Measurements from ENCODE around the gene IST1. TPM values are rescaled to one million over a fixed set of nuclear protein-coding genes. Genes with fewer than 3 reads are reported as not detected.

IST1 gene
- total and polyA plus RNA-seq, 2 donors (not counting 1 experiment from before 2014, with no cell fraction given): 139 to 221 TPM

GRCh38 chr16:71885261-71885650, 10.1 kb upstream of the IST1 start:
- H3K36me3 ChIP-seq (ENCODE audit: control insufficient read depth, insufficient read depth, low read length): no peaks in the 10 kb centered on the region
- H2AFZ ChIP-seq (ENCODE audit: low read length): no peak overlapping the region
- peaks cover 2% of the 10 kb centered on the region for H3K4me1 ChIP-seq (ENCODE audit: control insufficient read depth, extremely low read depth, insufficient read depth, low read length)
- H4K20me1 ChIP-seq (ENCODE audit: control insufficient read depth, extremely low read depth, insufficient read depth, low read length): no peaks in the 10 kb centered on the region
- H3K27ac ChIP-seq (ENCODE audit: insufficient read depth, low read length): no peak overlapping the region
- DNase-seq (ENCODE audit: low read depth in 2 of 2): no peak
- H3K9ac ChIP-seq (ENCODE audit: insufficient read depth, low read length): no peak overlapping the region
- no peaks in the 10 kb centered on the region for H3K9me3 ChIP-seq (ENCODE audit: control insufficient read depth, insufficient read depth, low read depth, low read length)
- H3K4me3 ChIP-seq (replicated peaks in 1 of 4; ENCODE audit: control extremely low read depth in 1 of 4, insufficient read depth in 1 of 4, low read depth in 3 of 4, low read length in 4 of 4): no peak overlapping the region
- no peak overlapping the region for H3K4me2 ChIP-seq (ENCODE audit: extremely low read depth, insufficient read depth, low read length)
- H3K79me2 ChIP-seq (ENCODE audit: control insufficient read depth, insufficient read depth, low read length): no peaks in the 10 kb centered on the region
- H3K27me3 ChIP-seq (ENCODE audit: control insufficient read depth, insufficient read depth, low read length): no peaks in the 10 kb centered on the region
- TF ChIP-seq EZH2 (IDR thresholded peaks at IDR 0.05; ENCODE audit: low read length, missing control alignments) (no peak), CTCF (conservative IDR thresholded peaks at IDR 0.05 in 1 of 2, IDR thresholded peaks at IDR 0.05 in 1 of 2; ENCODE audit: low read depth in 1 of 2, low read length in 2 of 2) (no peak)

GRCh38 chr16:71889147-71889546, 6.2 kb upstream of the IST1 start:
- no peak overlapping the region for H3K27ac ChIP-seq (ENCODE audit: insufficient read depth, low read length)
- H3K4me1 ChIP-seq (ENCODE audit: control insufficient read depth, extremely low read depth, insufficient read depth, low read length): no peaks in the 10 kb centered on the region
- no peak overlapping the region for H3K4me2 ChIP-seq (ENCODE audit: extremely low read depth, insufficient read depth, low read length)
- H4K20me1 ChIP-seq (ENCODE audit: control insufficient read depth, extremely low read depth, insufficient read depth, low read length): no peaks in the 10 kb centered on the region
- H3K36me3 ChIP-seq (ENCODE audit: control insufficient read depth, insufficient read depth, low read length): no peaks in the 10 kb centered on the region
- no peaks in the 10 kb centered on the region for H3K79me2 ChIP-seq (ENCODE audit: control insufficient read depth, insufficient read depth, low read length)
- no peak overlapping the region for H3K9ac ChIP-seq (ENCODE audit: insufficient read depth, low read length)
- H3K9me3 ChIP-seq (ENCODE audit: control insufficient read depth, insufficient read depth, low read depth, low read length): no peaks in the 10 kb centered on the region
- TF ChIP-seq CTCF (conservative IDR thresholded peaks at IDR 0.05 in 1 of 2, IDR thresholded peaks at IDR 0.05 in 1 of 2; ENCODE audit: low read depth in 1 of 2, low read length in 2 of 2) (no peak), EZH2 (IDR thresholded peaks at IDR 0.05; ENCODE audit: low read length, missing control alignments) (no peak)
- no peak overlapping the region for H2AFZ ChIP-seq (ENCODE audit: low read length)
- H3K27me3 ChIP-seq (ENCODE audit: control insufficient read depth, insufficient read depth, low read length): no peaks in the 10 kb centered on the region
- H3K4me3 ChIP-seq (replicated peaks in 1 of 4; ENCODE audit: control extremely low read depth in 1 of 4, insufficient read depth in 1 of 4, low read depth in 3 of 4, low read length in 4 of 4): no peak overlapping the region
- DNase-seq (ENCODE audit: low read depth in 2 of 2): no peak

- peak overlapping the region; percentile 91 for H3K4me2 ChIP-seq (ENCODE audit: extremely low read depth, insufficient read depth, low read length)
- H3K9ac ChIP-seq (ENCODE audit: insufficient read depth, low read length): no peak overlapping the region
- no peak overlapping the region for H2AFZ ChIP-seq (ENCODE audit: low read length)
- no peak for DNase-seq (ENCODE audit: low read depth in 2 of 2)
- no peaks in the 10 kb centered on the region for H3K27me3 ChIP-seq (ENCODE audit: control insufficient read depth, insufficient read depth, low read length)
- no peaks in the 10 kb centered on the region for H3K36me3 ChIP-seq (ENCODE audit: control insufficient read depth, insufficient read depth, low read length)
- peaks cover 35% of the 10 kb centered on the region for H3K79me2 ChIP-seq (ENCODE audit: control insufficient read depth, insufficient read depth, low read length)
- TF ChIP-seq CTCF (conservative IDR thresholded peaks at IDR 0.05 in 1 of 2, IDR thresholded peaks at IDR 0.05 in 1 of 2; ENCODE audit: low read depth in 1 of 2, low read length in 2 of 2): no peak
- TF ChIP-seq EZH2 (IDR thresholded peaks at IDR 0.05; ENCODE audit: low read length, missing control alignments): no peak
- peak overlapping the region; percentile 68 to 100 (median 82) for H3K4me3 ChIP-seq (replicated peaks in 1 of 4; ENCODE audit: control extremely low read depth in 1 of 4, insufficient read depth in 1 of 4, low read depth in 3 of 4, low read length in 4 of 4)
- H3K27ac ChIP-seq (ENCODE audit: insufficient read depth, low read length): peak overlapping the region; percentile 99
- peaks cover 3% of the 10 kb centered on the region for H3K4me1 ChIP-seq (ENCODE audit: control insufficient read depth, extremely low read depth, insufficient read depth, low read length)
- no peaks in the 10 kb centered on the region for H4K20me1 ChIP-seq (ENCODE audit: control insufficient read depth, extremely low read depth, insufficient read depth, low read length)
- no peaks in the 10 kb centered on the region for H3K9me3 ChIP-seq (ENCODE audit: control insufficient read depth, insufficient read depth, low read depth, low read length)
Observed at GRCh38 chr16:71893888-71894228, 1.5 kb upstream of the IST1 start.

Data from fibroblast of lung (primary cell).